GM18951 (cell line): ENCODE data around the gene RTL10.

ENCODE experiments used
- POLR2A ChIP-seq: IDR thresholded peaks from 4 replicates; pipeline ENCODE4 v1.6.1; 2011; ENCODE audit warnings: mild to moderate bottlenecking; ENCODE audit not compliant: insufficient read length, insufficient read depth; ENCODE audit errors: extremely low read depth
- in situ Hi-C: fragments of 300-500 bp; cut with MboI; formaldehyde crosslinking; loops from one replicate; pipeline ENCODE4 v1.12.0; 2022; ENCODE audit warnings: low sequenced_read_pairs, mixed read lengths, inconsistent platforms; ENCODE audit not compliant: unreplicated experiment

The RTL10 gene

DNA sequence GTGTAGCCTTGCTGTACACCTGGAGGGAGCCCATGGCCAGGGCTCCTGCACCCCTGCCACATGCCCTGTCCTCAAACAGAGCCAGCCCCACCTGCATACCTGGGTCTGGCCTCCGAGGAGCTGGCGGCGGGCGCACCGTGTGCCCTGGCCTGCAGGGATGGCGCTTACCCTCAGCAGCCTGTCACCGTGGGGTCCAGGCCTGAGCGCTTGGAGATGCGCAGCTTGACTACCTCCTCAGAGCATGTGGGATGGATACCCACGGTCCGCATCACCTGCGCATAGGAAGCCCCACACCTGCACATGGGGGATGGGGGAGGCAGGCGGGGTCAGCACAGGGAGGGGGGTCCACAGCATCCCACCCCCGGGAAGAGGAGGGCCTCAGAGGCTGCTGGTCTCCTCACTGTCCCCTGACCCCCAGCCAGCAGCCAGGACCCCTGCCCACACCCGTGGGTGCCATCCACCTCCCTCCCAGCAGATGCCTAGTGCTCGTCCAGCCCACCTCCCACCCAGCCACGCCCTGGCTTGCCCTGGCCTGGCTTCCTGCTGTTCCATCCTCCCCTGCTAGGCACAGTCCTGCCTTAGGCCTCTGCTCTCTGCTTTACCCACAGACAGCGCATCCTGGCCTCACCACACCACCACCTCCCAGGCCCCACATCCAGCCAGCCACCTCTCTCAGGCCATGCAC, 22.4 kb upstream of the RTL10 start:
- no peak for TF ChIP-seq POLR2A
- in situ Hi-C loops: no loop called here

DNA sequence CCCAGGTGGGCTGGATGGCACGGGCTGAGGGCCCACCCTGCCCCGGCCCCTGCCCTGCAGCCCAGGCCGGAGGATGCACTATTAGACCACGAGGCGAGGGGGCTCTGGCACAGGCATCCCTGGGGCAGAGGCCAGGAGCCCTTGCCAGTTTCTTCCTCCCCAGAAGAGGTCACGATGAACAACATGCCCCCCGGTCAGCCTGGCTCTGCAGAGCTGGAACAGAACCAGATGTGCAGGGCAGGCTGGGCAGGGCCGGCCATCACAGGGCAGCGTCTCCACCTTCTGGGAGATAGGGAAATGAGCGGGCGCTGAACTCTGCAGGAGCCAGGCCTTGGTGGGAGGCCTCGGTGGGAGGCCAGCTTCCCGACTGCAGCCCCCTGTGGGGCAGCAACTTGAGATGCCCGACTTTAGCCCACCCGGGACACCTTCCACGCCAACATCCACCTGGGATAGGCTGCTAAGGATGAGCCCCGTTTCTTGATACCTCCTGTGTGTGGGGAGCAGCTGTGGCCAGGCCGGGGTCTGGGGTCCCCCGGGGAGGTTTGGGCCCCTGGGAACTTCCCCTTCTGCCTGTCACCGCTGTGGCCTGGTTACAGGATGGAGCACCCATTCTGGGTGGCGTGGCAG, 21.8 kb upstream of the RTL10 start:
- in situ Hi-C loops: no loop called here
- no peak for TF ChIP-seq POLR2A

DNA sequence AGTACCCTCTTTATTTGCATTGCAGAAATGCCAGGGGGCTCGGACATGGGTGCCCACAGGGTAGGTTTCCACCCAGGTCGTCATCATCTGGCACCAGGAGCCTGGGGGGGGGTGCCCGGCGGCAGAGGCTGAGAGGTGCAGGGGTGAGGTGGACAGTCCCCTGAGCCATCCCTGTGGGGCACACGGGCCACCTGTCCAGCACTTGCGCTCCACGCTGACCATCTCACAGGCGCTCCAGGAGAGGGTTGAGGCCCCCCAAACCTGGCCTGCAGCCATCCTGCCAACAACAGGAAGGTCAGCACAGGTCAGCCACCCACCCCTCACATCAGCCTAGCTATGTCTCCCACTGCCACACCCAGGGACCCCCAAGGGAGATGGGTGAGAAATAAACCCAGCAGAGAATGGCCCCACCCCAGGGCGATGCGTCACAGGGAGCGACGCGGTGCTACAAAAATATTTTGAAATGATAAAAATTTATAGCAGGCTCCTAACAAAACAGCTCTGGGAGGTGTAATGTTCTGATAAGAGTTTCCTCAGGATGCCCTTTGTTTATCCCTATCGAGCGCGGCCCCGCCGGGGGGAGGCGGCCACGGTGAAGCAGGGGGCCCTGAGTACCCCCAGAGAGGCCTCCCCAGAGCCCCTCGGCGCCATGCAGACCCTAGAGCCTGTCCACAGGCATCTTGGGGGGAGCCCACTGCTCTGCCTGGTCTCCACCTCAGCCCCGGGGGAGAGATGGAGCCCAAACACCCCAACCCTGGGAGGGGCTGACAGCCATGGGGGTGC, 21.0 kb upstream of the RTL10 start:
- in situ Hi-C loops: no loop called here
- TF ChIP-seq POLR2A: no peak

DNA sequence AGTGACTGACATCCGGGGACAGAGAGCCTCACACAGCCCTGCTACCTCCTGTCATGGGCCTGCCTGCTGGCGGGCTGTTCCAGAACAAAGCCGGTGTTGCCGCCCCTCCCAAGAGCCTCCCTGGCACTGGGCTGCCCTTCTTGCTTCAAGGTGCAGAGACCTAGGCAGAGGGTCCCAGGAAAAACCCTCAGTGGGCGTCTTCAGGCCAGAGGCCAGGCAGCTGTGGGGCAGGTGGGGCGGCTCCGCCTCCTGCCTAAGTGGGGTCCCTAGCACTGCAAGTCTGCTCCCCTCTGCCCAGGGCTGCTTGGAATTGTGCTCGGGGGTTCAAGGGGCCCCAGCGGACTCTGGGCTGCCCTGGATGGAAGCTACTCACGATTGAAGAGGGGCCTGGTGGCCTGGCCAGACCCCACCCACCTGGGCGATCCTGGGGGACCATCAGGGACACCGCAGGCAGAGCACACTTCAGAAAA, 20.4 kb upstream of the RTL10 start:
- no peak for TF ChIP-seq POLR2A
- in situ Hi-C loops: no loop called here

DNA sequence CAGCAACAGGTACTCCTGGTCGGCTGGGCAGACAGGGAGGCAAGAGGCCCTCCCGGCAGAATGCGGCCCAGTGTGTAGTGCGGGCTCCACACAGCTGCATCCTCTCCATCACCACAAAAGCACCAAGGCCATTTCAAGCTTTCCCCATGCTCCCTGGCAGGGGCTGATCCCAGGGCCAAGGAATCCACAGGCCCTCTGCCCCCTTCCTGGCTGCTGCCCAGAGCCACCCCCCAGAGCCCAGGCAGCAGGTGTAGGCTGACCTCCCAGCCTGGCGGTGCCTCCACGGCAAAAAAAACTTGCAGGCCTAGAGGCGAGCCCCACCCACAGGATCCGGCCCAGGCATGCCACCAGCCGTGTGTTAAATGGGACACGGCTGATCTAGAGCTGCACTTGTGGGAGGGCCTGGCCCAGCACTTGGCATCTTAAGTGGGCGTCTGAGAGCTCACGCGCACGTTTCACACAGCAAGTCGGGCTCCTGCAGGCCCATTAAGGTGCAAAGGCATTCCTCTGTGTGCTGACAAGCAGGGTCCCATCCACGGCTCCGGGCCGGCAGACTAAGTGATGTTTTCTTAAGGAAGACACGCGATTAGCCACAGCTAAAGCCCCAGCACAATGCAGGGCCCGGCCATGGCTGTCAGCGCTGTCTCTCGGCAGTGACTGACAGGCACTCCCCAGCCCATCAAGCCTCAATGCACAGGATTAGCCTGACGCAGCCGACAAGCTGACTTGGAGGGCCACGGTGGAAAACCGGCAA, 19.8 kb upstream of the RTL10 start:
- no peak for TF ChIP-seq POLR2A
- in situ Hi-C loops: no loop called here

DNA sequence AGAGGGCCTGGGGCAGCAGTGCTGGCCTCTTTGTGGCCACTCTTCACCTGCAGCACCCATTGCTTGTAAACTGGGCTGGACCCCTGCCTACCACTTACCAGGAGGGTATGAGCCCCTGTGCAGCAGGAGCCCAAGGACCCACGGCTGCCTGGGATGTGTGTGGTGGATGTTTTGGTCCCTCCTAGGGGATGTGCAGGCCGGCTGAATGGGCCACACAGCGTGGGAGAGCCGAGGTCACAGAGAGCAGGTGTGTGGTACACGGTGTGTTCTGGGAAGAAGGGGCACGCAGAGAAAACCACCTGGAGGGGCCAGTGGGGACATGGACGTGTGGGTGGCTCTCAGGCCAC, 19.3 kb upstream of the RTL10 start:
- in situ Hi-C loops: no loop called here
- no peak for TF ChIP-seq POLR2A

DNA sequence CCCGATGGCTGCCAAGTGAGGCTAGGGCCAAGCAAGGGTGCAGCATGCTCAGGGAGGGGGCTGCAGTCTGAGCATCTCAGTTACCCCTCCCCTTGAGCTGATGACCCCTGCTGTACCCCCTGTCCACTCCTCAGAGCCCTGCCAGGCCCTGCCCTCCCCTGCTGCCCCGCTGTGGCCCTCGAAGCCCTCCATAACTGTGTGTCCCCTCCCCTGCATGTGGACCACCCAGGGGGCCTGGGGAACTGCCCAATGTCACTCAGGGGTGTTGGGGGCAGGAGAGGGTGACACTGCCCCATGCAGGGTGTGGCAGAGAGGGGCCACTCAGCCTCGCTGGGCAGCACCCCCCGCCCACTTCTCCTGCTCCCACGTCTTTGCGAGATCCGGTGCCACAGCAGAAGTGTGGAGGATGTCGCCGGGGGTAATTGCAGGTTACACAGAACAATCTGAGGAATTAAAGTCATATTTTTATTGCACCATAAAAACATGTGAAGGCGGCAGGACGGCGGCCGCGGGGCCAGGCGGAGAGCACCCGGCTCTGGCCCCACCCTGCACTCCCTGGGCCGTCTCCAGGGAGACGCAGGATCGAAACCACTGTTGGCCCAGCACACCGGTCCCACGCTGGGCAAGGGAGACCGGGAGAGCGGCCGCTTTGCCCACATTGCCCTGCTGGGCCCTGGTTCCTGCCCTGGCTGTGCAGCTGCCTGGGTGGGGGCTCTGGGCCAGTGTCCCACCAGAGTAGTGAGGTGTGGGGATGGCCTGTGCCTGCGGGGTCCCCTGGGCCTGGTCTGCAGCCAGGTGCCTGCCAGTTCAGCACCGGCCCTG, 18.7 kb upstream of the RTL10 start:
- no peak for TF ChIP-seq POLR2A
- in situ Hi-C loops: no loop called here

DNA sequence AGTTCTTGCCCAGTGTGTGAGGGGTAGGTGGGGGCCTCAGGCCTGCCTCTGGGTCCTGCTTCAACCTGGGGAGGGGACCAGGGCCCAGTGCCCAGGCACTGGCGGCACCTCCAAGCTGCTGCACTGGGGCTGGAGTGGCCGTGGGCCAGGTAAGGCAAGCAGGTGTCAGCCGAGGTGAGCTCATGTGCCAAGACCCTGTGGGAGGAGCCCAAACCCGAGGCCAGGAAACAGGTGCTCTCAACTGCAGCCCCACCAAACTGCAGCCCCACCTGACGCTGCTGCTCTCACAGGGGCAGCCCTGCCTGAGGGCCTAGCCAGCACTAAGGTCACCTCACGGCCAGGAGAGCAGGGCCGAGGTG, 18.1 kb upstream of the RTL10 start:
- in situ Hi-C loops: no loop called here
- TF ChIP-seq POLR2A: no peak

DNA sequence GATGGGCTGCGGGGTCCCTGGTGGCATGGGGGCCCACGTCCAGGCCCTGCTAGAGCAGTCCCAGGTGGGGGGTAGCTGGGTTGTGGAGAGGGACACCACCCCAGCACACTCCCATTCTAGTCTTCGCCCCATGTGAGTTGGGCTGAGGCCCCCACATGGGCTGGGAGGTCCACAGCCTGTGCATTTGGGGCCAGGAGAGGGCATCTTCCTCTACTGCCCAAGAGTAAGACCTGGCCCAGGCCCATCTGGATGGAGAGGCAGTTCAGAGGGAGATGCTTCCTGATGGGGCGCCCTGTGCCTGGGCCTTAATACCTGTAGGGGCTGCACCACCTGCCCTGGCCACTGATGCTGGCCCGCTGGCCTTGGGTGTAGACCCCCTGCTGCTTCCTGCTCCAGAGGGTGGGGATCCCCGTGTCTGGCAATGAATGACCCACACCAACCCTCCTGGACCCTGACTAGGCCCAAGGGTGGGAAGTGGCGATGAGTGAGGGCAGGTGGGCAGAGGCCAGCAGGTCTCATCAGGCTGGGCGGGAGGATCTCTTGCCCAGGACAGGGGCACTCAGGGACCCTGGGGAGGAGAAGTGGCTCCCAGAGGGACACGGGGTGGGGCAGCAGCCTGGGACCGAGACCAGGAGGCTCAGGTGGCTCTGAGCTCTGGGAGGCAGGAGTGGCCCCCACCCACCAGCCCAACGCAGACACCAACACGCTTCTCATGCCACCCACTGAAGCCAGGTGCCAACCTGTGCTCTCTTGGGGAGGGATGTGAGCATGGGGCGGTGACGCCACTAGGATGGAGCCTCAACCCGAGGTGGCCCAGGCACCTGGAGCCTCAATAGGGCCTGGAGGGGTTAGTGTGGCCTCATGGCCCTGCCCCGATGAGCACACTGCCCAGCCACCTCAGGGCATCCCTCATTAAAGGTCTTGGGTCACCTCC, 17.4 kb upstream of the RTL10 start:
- no peak for TF ChIP-seq POLR2A
- in situ Hi-C loops: no loop called here

DNA sequence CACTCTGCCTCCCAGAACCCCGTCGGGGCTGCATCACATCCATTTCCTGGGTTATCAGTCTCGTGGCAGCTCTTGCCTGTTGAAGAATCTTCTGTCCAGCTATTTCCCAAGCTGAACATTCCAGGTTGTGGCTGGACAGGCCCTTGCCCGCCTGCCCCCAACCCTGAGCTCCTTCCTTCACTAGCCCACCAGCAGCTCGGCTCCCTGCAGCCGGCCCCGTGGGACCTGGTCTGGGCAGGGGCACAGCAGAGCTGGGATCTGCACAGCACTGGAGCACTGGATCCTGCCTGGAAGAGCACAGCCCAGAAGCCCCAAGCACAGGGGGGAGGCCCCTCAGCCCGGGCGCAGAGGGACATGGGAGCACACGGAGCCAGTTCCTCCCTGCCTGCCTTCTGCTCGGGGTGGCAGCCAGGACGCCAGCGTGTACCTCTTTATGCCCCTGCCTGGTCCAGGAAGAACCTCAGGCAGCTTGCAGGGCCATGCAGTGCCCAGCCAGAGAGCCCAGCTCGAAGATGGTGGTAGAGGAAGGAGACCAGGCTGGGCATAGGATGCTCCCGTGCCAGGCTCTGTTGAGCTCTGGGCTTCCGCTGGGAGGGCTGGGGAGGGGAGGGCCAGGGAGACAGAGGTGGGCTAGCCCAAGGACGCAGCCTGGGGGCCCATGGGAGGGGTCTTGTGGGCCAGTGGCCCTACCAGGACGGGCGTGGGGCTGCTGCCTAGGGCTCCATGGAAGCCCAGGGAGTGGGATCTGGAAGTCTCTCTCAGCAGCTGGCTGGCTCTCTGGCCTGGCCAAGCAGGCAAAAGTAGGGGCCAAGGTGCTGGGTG, 16.6 kb upstream of the RTL10 start:
- no peak for TF ChIP-seq POLR2A
- in situ Hi-C loops: no loop called here

DNA sequence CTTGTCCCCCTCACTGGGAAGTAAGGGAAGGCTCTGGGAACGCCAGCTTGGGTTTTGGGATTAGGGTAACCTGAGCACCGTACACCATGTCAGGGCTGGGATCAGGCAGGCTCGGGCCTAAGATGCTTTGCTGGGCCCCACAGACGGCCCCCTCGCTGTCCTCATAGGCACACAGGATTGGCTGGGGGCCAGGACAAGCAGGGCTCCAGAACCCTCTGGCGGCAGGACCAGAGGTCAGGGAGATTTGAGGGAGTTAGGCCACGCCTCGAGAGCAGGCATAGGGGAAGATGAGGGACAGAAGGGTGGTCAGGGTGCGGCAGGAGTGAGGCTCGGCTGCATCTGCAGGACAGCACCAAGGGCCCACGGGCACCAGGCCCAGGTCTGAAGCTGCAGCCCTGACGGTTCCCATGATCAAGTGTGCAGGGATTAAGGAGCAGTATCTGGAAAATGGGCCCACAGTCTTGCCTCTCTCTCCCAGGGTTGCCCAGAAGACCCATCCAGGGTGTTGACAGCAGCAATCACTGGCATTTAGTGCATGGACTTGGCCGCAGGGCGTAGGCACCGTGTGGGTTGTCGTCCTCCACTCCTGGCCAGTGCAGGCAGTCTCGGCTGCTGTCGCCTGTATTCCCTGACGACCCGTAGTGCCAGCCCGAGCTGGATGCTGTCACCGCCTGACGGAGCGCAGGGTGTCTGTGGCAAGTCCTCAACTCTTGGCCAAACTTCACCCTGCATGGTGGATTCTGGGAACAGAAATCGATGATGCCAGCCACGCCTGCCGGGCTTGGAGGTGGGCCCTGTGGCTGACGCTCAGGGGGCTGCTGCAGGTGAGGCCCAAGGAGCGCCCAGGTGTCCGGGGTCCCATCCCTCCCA, 15.7 kb upstream of the RTL10 start:
- in situ Hi-C loops: no loop called here
- TF ChIP-seq POLR2A: no peak
